Measurements from ENCODE around the gene LMCD1. TPM values are rescaled to one million over a fixed set of nuclear protein-coding genes. Genes with fewer than 3 reads are reported as not detected.

The LMCD1 gene
- polyA plus RNA-seq, 1 of the 3 experiments (the other 2 are of a cell fraction), result 23.6 TPM

DNA sequence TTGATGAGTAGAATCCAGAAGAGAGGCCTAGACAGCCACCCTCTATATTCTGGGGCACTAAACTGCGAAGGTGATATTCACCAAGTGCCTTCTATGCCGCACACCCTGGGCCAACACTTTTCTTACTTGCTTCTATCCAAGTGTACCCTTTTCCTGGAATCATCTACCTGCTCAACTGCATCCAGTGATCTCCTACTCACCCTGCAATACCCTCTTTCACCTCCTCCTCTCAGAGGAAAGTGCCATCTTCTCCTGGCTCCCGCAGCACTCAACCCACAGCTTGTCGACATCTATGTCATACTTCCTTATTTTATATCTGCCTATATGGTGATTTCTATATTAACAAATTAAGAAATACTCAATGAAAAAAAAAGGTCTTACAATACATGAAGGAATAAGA, 28.6 kb upstream of the LMCD1 start (continued):
- TF ChIP-seq, protein P1, sequence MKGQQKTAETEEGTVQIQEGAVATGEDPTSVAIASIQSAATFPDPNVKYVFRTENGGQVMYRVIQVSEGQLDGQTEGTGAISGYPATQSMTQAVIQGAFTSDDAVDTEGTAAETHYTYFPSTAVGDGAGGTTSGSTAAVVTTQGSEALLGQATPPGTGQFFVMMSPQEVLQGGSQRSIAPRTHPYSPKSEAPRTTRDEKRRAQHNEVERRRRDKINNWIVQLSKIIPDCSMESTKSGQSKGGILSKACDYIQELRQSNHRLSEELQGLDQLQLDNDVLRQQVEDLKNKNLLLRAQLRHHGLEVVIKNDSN (IDR thresholded peaks at IDR 0.05; ENCODE audit: borderline replicate concordance, low read depth), result no peak
- TF ChIP-seq GATA2 (CRISPR knock-in tag; IDR thresholded peaks at IDR 0.05) (no peak), CHD2 (IDR thresholded peaks at IDR 0.05; ENCODE audit: low read length, partially characterized antibody) (no peak), EZH2phosphoT487 (IDR thresholded peaks at IDR 0.05; ENCODE audit: borderline replicate concordance, low read depth) (no peak), GABPA (IDR thresholded peaks at IDR 0.05; ENCODE audit: low read depth) (no peak), NRF1 (IDR thresholded peaks at IDR 0.05; ENCODE audit: low read depth, low read length) (no peak), EP300 (IDR thresholded peaks at IDR 0.05; ENCODE audit: borderline replicate concordance in 1 of 2, low read depth in 1 of 2, low read length in 1 of 2) (no peak), FOXJ3 (CRISPR knock-in tag; IDR thresholded peaks at IDR 0.05) (no peak)

DNA sequence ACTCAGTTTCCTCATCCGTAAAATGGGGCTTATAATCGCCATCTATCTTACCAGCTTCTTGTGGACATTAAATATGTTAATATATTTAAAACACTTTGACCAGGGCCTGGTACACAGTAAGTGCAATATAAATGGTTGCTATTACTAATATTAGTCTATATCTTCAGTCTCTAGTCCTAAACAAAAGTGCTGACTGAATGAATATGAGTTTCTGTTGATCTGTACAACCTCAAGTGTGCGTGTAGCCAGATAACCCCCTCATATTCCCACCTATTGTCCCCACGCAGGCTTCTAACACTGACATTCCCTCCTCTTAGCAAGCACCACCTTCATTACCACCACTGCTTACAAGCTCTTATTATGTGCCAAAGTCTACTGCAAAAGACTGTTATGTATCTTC, 27.6 kb upstream of the LMCD1 start:
- CTCF ChIA-PET, result interaction anchor here (1.0 to 1.7 kb wide), 3 partner anchors 10 to 32 kb away, joined by 3 to 6 read pairs (median 3); no protein-coding TSS in a partner anchor
- no peaks in the 10 kb centered on the region for H3K9me2 ChIP-seq
- no peak overlapping the region for H3K9ac ChIP-seq
- H3K36me3 ChIP-seq (replicated peaks in 1 of 2; ENCODE audit: control insufficient read depth in 1 of 2, insufficient read depth in 2 of 2, low read length in 1 of 2), result no peaks in the 10 kb centered on the region
- H4K20me1 ChIP-seq (ENCODE audit: insufficient read depth), result no peaks in the 10 kb centered on the region
- no peaks in the 10 kb centered on the region for H3K9me3 ChIP-seq
- H3K27me3 ChIP-seq (ENCODE audit: insufficient read depth), result no peaks in the 10 kb centered on the region
- POLR2A ChIA-PET, result no interaction called here
- no peaks in the 10 kb centered on the region for H3F3A ChIP-seq (replicated peaks; ENCODE audit: insufficient read depth)
- H3K4me2 ChIP-seq, result no peak overlapping the region
- H3K4me1 ChIP-seq (ENCODE audit: control insufficient read depth in 1 of 2, insufficient read depth in 2 of 2, low read depth in 1 of 2, low read length in 1 of 2), result no peaks in the 10 kb centered on the region; a peak in 1 of 4 replicates
- H3K79me2 ChIP-seq (ENCODE audit: insufficient read depth), result no peaks in the 10 kb centered on the region
- no peak for TF ChIP-seq EP300 (IDR thresholded peaks at IDR 0.05; ENCODE audit: borderline replicate concordance in 1 of 2, low read depth in 1 of 2, low read length in 1 of 2)
- TF ChIP-seq, protein P2, sequence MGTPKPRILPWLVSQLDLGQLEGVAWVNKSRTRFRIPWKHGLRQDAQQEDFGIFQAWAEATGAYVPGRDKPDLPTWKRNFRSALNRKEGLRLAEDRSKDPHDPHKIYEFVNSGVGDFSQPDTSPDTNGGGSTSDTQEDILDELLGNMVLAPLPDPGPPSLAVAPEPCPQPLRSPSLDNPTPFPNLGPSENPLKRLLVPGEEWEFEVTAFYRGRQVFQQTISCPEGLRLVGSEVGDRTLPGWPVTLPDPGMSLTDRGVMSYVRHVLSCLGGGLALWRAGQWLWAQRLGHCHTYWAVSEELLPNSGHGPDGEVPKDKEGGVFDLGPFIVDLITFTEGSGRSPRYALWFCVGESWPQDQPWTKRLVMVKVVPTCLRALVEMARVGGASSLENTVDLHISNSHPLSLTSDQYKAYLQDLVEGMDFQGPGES (IDR thresholded peaks at IDR 0.05; ENCODE audit: low read depth, low read length), result no peak
- TF ChIP-seq YY1 (IDR thresholded peaks at IDR 0.05; ENCODE audit: low read depth), result no peak
- TF ChIP-seq, protein P1 (IDR thresholded peaks at IDR 0.05; ENCODE audit: borderline replicate concordance, low read depth), result no peak
- TF ChIP-seq, protein P3, sequence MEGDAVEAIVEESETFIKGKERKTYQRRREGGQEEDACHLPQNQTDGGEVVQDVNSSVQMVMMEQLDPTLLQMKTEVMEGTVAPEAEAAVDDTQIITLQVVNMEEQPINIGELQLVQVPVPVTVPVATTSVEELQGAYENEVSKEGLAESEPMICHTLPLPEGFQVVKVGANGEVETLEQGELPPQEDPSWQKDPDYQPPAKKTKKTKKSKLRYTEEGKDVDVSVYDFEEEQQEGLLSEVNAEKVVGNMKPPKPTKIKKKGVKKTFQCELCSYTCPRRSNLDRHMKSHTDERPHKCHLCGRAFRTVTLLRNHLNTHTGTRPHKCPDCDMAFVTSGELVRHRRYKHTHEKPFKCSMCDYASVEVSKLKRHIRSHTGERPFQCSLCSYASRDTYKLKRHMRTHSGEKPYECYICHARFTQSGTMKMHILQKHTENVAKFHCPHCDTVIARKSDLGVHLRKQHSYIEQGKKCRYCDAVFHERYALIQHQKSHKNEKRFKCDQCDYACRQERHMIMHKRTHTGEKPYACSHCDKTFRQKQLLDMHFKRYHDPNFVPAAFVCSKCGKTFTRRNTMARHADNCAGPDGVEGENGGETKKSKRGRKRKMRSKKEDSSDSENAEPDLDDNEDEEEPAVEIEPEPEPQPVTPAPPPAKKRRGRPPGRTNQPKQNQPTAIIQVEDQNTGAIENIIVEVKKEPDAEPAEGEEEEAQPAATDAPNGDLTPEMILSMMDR (IDR thresholded peaks at IDR 0.05), result no peak
- TF ChIP-seq, protein P4, sequence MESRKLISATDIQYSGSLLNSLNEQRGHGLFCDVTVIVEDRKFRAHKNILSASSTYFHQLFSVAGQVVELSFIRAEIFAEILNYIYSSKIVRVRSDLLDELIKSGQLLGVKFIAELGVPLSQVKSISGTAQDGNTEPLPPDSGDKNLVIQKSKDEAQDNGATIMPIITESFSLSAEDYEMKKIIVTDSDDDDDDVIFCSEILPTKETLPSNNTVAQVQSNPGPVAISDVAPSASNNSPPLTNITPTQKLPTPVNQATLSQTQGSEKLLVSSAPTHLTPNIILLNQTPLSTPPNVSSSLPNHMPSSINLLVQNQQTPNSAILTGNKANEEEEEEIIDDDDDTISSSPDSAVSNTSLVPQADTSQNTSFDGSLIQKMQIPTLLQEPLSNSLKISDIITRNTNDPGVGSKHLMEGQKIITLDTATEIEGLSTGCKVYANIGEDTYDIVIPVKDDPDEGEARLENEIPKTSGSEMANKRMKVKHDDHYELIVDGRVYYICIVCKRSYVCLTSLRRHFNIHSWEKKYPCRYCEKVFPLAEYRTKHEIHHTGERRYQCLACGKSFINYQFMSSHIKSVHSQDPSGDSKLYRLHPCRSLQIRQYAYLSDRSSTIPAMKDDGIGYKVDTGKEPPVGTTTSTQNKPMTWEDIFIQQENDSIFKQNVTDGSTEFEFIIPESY (IDR thresholded peaks at IDR 0.05; ENCODE audit: borderline replicate concordance, low read depth), result no peak
- TF ChIP-seq RFX5 (IDR thresholded peaks at IDR 0.05; ENCODE audit: low read length), result no peak
- TF ChIP-seq FOXM1 (IDR thresholded peaks at IDR 0.05; ENCODE audit: low read depth), result no peak
- TF ChIP-seq JUND (IDR thresholded peaks at IDR 0.05), result no peak
- TF ChIP-seq POLR2AphosphoS5 (IDR thresholded peaks at IDR 0.05; ENCODE audit: low read depth, low read length), result no peak
- TF ChIP-seq FOXJ3 (CRISPR knock-in tag; IDR thresholded peaks at IDR 0.05), result no peak
- TF ChIP-seq EZH2phosphoT487 (IDR thresholded peaks at IDR 0.05; ENCODE audit: borderline replicate concordance, low read depth), result no peak
- no peak for TF ChIP-seq GATA2 (CRISPR knock-in tag; IDR thresholded peaks at IDR 0.05)
- no peak overlapping the region for H2AFZ ChIP-seq (ENCODE audit: low read depth)
- no peak overlapping the region for H3K27ac ChIP-seq (ENCODE audit: low read depth in 2 of 2, low read length in 1 of 2)
- H3K4me3 ChIP-seq (ENCODE audit: low read depth in 2 of 2, low read length in 1 of 2), result no peak overlapping the region
- DNase-seq, result no peak
- WGBS (ENCODE audit: low lambda C conversion rate), result 65% methylated on average over 4 of the region's 4 CpGs
